ENCODE measurements around the gene GALNT3. TPM values are rescaled to one million over a fixed set of nuclear protein-coding genes. Genes with fewer than 3 reads are reported as not detected.

The GALNT3 gene
- total RNA-seq, 2 experiments from 2014 or later: 3.2 to 4.1 TPM

- Mint-ChIP-seq H3K36me3 (no peaks in the 10 kb centered on the region), H3K27me3 (peaks cover 22% of the 10 kb centered on the region), H3K4me3 (peak overlapping the region; percentile 80), H3K27ac (no peak overlapping the region), H3K9me3 (no peaks in the 10 kb centered on the region), H3K4me1 (ENCODE audit: low read depth) (peaks cover 16% of the 10 kb centered on the region)
- ChIA-PET POLR2A (no interaction called here), CTCF (interaction anchor here (1.6 to 2.5 kb wide), 2 partner anchors 14 to 81 kb away, joined by 6 to 7 read pairs; no protein-coding TSS in a partner anchor)
- DNase-seq: peak; percentile 17
- intact Hi-C loops (cut with micrococcal nuclease): no loop called here
These were observed 777 bp downstream of the GALNT3 start for GRCh38 chr2:165793161-165793778.

GRCh38 chr2:165792104-165792454 is 2.0 kb downstream of the GALNT3 start:
- DNase-seq: no peak
- Mint-ChIP-seq H3K4me3 (no peak overlapping the region), H3K9me3 (no peaks in the 10 kb centered on the region), H3K4me1 (ENCODE audit: low read depth) (peaks cover 16% of the 10 kb centered on the region), H3K27ac (no peak overlapping the region), H3K36me3 (no peaks in the 10 kb centered on the region), H3K27me3 (peaks cover 22% of the 10 kb centered on the region)
- ChIA-PET POLR2A (no interaction called here), CTCF (no interaction called here)
- intact Hi-C loops (cut with micrococcal nuclease): no loop called here

GRCh38 chr2:165791421-165792103 is 2.5 kb downstream of the GALNT3 start:
- Mint-ChIP-seq H3K36me3 (no peaks in the 10 kb centered on the region), H3K27ac (no peak overlapping the region), H3K4me1 (ENCODE audit: low read depth) (peaks cover 16% of the 10 kb centered on the region), H3K4me3 (no peak overlapping the region), H3K27me3 (peaks cover 18% of the 10 kb centered on the region), H3K9me3 (no peaks in the 10 kb centered on the region)
- no peak for DNase-seq
- intact Hi-C loops (cut with micrococcal nuclease): no loop called here
- ChIA-PET POLR2A (no interaction called here), CTCF (interaction anchor here (1.2 kb wide), 1 partner anchor 13 kb away, joined by 4 read pairs; no protein-coding TSS in a partner anchor)

- CTCF ChIA-PET: interaction anchor here (1.2 kb wide), 1 partner anchor 12 kb away, joined by 4 read pairs; no protein-coding TSS in a partner anchor
These were observed 3.6 kb downstream of the GALNT3 start for GRCh38 chr2:165790466-165790865.

DNA sequence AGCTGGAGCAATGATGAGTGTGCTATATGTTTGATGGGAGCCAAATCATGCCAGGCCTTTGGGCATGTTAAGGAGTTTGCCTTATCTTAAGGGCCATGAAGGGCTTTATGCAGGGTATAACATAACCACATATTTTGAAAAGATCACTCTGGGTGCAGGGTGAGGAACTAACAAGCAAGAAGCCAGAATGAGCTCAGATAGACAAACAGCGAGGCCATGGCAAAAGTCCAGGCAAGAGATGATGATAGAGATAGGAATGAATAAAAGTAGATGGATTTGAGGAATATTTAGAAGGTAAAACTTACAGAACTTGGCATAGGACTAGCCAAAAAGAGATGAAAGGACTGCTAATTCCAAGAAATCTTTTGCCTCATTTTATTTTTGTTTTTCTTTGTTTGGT is 6.7 kb downstream of the GALNT3 start:
- H3K27ac Mint-ChIP-seq: no peak overlapping the region
- no peaks in the 10 kb centered on the region for H3K9me3 Mint-ChIP-seq
- intact Hi-C loops (cut with micrococcal nuclease): no loop called here
- peaks cover 1% of the 10 kb centered on the region for H3K4me1 Mint-ChIP-seq (ENCODE audit: low read depth)
- H3K4me3 Mint-ChIP-seq: no peak overlapping the region
- peaks cover 3% of the 10 kb centered on the region for H3K36me3 Mint-ChIP-seq
- ChIA-PET CTCF (no interaction called here), POLR2A (no interaction called here)
- DNase-seq: no peak
- peaks cover 5% of the 10 kb centered on the region for H3K27me3 Mint-ChIP-seq

More at GRCh38 chr2:165790466-165790865, 3.6 kb downstream of the GALNT3 start:
- Mint-ChIP-seq H3K27me3 (peaks cover 13% of the 10 kb centered on the region), H3K9me3 (no peaks in the 10 kb centered on the region), H3K4me1 (ENCODE audit: low read depth) (peaks cover 16% of the 10 kb centered on the region), H3K4me3 (no peak overlapping the region), H3K27ac (no peak overlapping the region), H3K36me3 (no peaks in the 10 kb centered on the region)
- no peak for DNase-seq
- intact Hi-C loops (cut with micrococcal nuclease): no loop called here
- POLR2A ChIA-PET: no interaction called here

GRCh38 chr2:165779706-165780105 is 14.3 kb downstream of the GALNT3 start:
- peaks cover 6% of the 10 kb centered on the region for H3K4me1 Mint-ChIP-seq (ENCODE audit: low read depth)
- CTCF ChIA-PET: interaction anchor here (1.1 to 1.6 kb wide), 3 partner anchors 9 to 15 kb away, joined by 3 to 6 read pairs (median 5); partner anchors contain the start of gene GALNT3
- POLR2A ChIA-PET: no interaction called here
- no peak overlapping the region for H3K4me3 Mint-ChIP-seq
- intact Hi-C loops (cut with micrococcal nuclease): loop anchor here (5.0 kb wide), 1 partner anchor 377 kb away; no protein-coding TSS in a partner anchor
- DNase-seq: no peak
- no peaks in the 10 kb centered on the region for H3K27me3 Mint-ChIP-seq
- H3K9me3 Mint-ChIP-seq: peaks cover 8% of the 10 kb centered on the region
- peaks cover 3% of the 10 kb centered on the region for H3K36me3 Mint-ChIP-seq
- H3K27ac Mint-ChIP-seq: no peak overlapping the region

GRCh38 chr2:165778653-165779451 is 15.2 kb downstream of the GALNT3 start:
- Mint-ChIP-seq H3K36me3 (no peaks in the 10 kb centered on the region), H3K27me3 (no peaks in the 10 kb centered on the region)
- POLR2A ChIA-PET: no interaction called here

DNA sequence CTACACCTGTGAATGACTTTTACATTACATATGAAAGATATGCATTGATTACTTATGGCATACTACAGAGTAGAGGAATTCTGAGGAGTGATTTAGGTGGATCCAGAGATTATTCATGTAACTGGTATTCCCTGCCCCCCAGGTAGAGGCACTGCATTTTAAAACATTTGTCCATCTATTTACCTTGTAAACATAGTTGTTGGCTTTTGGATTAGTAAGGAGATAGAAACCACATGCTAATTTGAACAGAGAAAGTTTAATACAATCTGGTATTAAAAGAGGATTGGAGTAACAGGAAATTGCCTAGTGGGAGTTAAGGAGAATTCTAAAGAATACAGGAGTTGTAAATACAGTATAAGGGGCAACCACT is 15.9 kb downstream of the GALNT3 start:
- intact Hi-C loops (cut with micrococcal nuclease): loop anchor here (5.0 kb wide), 1 partner anchor 376 kb away; no protein-coding TSS in a partner anchor
- H3K27ac Mint-ChIP-seq: no peak overlapping the region
- H3K4me3 Mint-ChIP-seq: no peak overlapping the region
- peaks cover 8% of the 10 kb centered on the region for H3K9me3 Mint-ChIP-seq
- no peaks in the 10 kb centered on the region for H3K36me3 Mint-ChIP-seq
- POLR2A ChIA-PET: no interaction called here
- CTCF ChIA-PET: interaction anchor here (1.4 kb wide), 1 partner anchor 12 kb away, joined by 4 read pairs; no protein-coding TSS in a partner anchor
- no peaks in the 10 kb centered on the region for H3K27me3 Mint-ChIP-seq
- peaks cover 6% of the 10 kb centered on the region for H3K4me1 Mint-ChIP-seq (ENCODE audit: low read depth)
- DNase-seq: no peak

More at GRCh38 chr2:165778653-165779451, 15.2 kb downstream of the GALNT3 start:
- intact Hi-C loops (cut with micrococcal nuclease): loop anchor here (5.0 kb wide), 1 partner anchor 377 kb away; no protein-coding TSS in a partner anchor
- H3K4me1 Mint-ChIP-seq (ENCODE audit: low read depth): peaks cover 6% of the 10 kb centered on the region
- H3K4me3 Mint-ChIP-seq: no peak overlapping the region
- CTCF ChIA-PET: interaction anchor here (1.1 to 1.6 kb wide), 5 partner anchors 8 to 786 kb away, joined by 3 to 6 read pairs (median 4); partner anchors contain the start of gene GALNT3
- DNase-seq: no peak
- H3K27ac Mint-ChIP-seq: no peak overlapping the region
- H3K9me3 Mint-ChIP-seq: peaks cover 8% of the 10 kb centered on the region

- Mint-ChIP-seq H3K27ac (no peak overlapping the region), H3K4me1 (ENCODE audit: low read depth) (peaks cover 6% of the 10 kb centered on the region), H3K36me3 (no peaks in the 10 kb centered on the region), H3K27me3 (no peaks in the 10 kb centered on the region), H3K4me3 (no peak overlapping the region), H3K9me3 (peaks cover 8% of the 10 kb centered on the region)
- no peak for DNase-seq
- ChIA-PET POLR2A (no interaction called here), CTCF (no interaction called here)
- intact Hi-C loops (cut with micrococcal nuclease): loop anchor here (5.0 kb wide), 1 partner anchor 375 kb away; no protein-coding TSS in a partner anchor
These were observed 16.4 kb downstream of the GALNT3 start for GRCh38 chr2:165777522-165778186.

- no peak overlapping the region for H3K27ac Mint-ChIP-seq
- ChIA-PET CTCF (no interaction called here), POLR2A (no interaction called here)
- no peak overlapping the region for H3K4me3 Mint-ChIP-seq
- no peaks in the 10 kb centered on the region for H3K36me3 Mint-ChIP-seq
- H3K27me3 Mint-ChIP-seq: no peaks in the 10 kb centered on the region
- peaks cover 6% of the 10 kb centered on the region for H3K4me1 Mint-ChIP-seq (ENCODE audit: low read depth)
- peaks cover 8% of the 10 kb centered on the region for H3K9me3 Mint-ChIP-seq
- intact Hi-C loops (cut with micrococcal nuclease): loop anchor here (5.0 kb wide), 1 partner anchor 374 kb away; no protein-coding TSS in a partner anchor
- no peak for DNase-seq
These were observed 17.3 kb downstream of the GALNT3 start for GRCh38 chr2:165776796-165777195.

GRCh38 chr2:165776013-165776412 is 18.0 kb downstream of the GALNT3 start:
- no peak overlapping the region for H3K4me3 Mint-ChIP-seq
- ChIA-PET CTCF (no interaction called here), POLR2A (no interaction called here)
- DNase-seq: no peak
- H3K27me3 Mint-ChIP-seq: no peaks in the 10 kb centered on the region
- peaks cover 6% of the 10 kb centered on the region for H3K4me1 Mint-ChIP-seq (ENCODE audit: low read depth)
- H3K36me3 Mint-ChIP-seq: no peaks in the 10 kb centered on the region
- H3K27ac Mint-ChIP-seq: no peak overlapping the region
- intact Hi-C loops (cut with micrococcal nuclease): loop anchor here (5.0 kb wide), 1 partner anchor 374 kb away; no protein-coding TSS in a partner anchor
- peaks cover 8% of the 10 kb centered on the region for H3K9me3 Mint-ChIP-seq

Measured in activated CD4-positive, alpha-beta memory T cell treated with anti-CD3 and anti-CD28 coated beads for 36 hours (primary cell).